CD4-positive, alpha-beta T cell treated with Interleukin-17A for 4 hours (primary cell): ENCODE results near the gene FGFR4.

Source experiments
- DNase-seq: peaks from one replicate; pipeline ENCODE4 v3.0.0-alpha.2; 2020; ENCODE audit warnings: mixed read lengths

Gene FGFR4

DNA sequence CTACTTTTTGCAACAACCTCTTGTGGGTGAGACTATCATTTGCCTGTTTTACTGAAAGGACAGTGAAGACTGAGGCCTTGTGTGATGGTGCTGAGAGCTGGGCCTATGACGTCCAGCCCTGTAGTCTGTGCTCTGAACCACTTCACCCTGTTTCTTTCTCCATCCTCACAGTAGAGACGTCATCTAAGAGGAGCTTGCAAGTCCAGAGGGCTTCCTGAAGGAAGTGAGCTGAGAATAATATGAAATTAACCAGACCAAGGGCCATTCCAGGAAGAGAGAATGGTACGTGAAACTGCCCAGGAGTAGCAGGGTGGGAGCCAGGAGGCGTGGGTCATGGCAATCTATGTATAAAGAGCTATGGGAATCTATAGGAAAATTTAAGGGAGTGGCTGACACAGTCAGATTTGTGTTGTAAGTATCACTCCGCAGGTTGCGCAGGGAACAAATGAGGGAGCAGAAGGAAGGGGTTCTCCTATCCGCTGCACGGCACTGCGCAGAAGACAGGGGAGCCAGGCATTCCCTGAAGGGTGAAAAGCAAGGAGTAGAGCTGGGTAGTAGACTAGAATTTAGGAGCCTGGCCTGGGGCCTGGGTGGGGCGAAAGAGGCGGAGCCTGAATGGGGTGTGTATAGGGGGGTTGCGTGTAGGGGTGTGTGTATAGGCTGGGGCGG is 596 bp upstream of the FGFR4 start:
- no peak for DNase-seq

DNA sequence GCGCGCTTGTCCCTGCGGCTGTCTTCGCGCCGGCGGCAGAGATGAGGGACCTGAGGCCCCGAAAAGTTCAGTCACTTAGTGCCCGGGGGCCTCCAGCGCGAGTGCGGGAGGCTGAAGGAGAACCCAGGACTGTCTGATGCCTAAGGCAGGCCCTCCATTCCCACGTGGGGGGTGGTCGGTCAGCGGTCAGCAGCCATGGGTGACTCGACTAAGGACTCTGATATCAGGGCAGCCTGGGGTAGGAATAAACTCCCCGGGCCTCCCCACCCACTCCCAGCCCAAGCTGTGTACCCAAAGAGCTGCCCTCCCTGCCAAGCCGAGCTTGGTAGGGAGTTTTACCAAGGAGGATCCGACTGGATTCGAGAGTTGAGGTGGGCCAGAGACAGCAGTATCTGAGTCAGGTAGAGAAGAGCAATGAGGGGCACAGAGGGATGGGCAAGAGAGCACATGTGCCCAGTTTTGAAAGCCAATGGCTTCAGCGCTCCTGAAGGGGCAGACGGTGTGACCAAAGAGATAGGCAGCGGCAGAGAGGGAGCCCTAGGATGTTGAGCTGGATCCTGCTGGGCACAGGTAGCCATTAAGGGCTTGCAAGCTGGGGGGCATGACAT is 787 bp downstream of the FGFR4 start:
- no peak for DNase-seq

DNA sequence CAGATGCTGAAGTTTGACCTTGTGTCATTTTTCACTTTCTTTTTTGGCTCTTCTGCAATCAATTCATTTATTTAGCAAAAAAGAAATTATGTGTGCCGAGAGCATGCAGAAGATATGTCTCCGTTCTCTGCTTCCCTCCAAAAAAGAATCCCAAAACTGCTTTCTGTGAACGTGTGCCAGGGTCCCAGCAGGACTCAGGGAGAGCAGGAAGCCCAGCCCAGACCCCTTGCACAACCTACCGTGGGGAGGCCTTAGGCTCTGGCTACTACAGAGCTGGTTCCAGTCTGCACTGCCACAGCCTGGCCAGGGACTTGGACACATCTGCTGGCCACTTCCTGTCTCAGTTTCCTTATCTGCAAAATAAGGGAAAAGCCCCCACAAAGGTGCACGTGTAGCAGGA is 2.4 kb downstream of the FGFR4 start:
- no peak for DNase-seq

DNA sequence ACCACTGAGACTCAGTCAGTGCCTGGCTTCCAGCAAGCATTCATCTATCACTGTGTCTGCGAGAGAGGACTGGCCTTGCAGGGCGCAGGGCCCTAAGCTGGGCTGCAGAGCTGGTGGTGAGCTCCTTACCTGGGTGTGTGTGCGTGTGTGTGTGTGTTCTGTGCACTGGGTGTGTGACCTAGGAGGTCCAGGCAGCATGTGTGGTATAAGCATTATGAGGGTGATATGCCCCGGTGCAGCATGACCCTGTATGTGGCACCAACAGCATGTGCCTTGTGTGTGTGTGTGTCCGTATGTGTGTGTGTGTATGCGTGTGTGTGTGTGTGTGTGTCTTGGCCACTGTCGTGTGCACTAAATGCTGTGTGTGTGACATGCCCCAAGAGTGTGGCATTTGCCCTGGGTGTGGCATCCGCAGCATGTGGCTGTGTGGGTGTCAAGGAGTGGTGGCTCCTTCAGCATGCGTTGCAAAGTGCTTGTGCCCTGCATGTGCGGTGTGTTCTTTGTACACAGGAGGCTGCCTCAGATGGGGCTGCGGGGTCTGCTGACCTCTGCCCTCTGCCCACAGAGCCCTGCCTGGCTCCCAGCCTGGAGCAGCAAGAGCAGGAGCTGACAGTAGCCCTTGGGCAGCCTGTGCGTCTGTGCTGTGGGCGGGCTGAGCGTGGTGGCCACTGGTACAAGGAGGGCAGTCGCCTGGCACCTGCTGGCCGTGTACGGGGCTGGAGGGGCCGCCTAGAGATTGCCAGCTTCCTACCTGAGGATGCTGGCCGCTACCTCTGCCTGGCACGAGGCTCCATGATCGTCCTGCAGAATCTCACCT is 3.3 kb downstream of the FGFR4 start:
- no peak for DNase-seq

DNA sequence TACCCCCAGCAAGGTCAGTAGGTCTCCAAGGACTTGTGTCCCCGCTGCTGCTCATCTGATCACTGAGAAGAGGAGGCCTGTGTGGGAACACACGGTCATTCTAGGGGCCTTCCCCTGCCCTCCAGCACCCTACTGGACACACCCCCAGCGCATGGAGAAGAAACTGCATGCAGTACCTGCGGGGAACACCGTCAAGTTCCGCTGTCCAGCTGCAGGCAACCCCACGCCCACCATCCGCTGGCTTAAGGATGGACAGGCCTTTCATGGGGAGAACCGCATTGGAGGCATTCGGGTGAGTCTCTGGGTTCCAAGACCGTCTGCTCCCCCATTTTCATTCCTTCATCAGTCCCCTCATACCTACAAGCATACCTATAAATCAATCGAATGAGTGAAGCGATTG is 4.1 kb downstream of the FGFR4 start:
- no peak for DNase-seq

DNA sequence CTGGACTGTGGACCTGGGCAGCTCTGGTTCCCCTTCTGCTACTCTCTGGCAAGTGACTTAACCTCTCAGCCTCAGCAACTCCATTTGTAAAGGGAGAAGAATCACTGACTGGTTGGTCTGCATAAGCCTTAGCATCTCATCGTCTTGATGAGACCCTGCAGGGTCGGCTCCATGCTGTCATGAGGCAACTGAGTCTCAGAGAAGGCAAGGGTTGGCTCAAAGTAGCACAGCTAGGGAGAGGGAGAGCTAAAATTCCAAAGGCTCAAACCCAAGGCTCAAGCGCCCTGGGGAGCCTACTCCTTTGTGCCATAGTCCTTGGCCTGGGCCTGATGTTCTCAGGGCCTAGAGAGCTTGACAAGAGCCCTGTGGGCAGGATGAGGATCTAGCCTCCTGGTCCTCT is 4.5 kb downstream of the FGFR4 start:
- DNase-seq: no peak

DNA sequence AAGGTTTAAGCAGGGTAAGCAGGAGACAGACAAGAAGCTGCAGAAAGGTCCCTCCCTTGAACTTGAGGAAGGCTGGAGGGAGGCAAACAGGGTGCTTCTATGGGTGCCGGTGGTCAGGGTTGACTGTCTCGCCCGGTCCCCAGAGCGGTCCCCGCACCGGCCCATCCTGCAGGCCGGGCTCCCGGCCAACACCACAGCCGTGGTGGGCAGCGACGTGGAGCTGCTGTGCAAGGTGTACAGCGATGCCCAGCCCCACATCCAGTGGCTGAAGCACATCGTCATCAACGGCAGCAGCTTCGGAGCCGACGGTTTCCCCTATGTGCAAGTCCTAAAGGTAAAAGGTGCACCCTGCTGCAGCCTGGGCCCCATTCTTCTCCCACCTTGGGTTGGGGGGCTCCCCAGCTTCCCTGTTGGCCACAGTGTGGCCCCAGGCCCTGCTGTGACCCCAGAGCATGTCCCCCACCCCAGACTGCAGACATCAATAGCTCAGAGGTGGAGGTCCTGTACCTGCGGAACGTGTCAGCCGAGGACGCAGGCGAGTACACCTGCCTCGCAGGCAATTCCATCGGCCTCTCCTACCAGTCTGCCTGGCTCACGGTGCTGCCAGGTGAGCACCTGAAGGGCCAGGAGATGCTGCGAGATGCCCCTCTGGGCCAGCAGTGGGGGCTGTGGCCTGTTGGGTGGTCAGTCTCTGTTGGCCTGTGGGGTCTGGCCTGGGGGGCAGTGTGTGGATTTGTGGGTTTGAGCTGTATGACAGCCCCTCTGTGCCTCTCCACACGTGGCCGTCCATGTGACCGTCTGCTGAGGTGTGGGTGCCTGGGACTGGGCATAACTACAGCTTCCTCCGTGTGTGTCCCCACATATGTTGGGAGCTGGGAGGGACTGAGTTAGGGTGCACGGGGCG is 5.7 kb downstream of the FGFR4 start:
- DNase-seq: no peak

DNA sequence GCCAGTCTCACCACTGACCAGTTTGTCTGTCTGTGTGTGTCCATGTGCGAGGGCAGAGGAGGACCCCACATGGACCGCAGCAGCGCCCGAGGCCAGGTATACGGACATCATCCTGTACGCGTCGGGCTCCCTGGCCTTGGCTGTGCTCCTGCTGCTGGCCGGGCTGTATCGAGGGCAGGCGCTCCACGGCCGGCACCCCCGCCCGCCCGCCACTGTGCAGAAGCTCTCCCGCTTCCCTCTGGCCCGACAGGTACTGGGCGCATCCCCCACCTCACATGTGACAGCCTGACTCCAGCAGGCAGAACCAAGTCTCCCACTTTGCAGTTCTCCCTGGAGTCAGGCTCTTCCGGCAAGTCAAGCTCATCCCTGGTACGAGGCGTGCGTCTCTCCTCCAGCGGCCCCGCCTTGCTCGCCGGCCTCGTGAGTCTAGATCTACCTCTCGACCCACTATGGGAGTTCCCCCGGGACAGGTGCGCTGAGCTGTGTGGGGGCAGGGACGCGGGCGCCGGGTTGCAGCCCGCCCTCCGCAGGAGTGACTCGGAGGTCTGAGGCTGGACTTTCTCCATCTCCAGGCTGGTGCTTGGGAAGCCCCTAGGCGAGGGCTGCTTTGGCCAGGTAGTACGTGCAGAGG is 6.5 kb downstream of the FGFR4 start:
- DNase-seq: no peak

DNA sequence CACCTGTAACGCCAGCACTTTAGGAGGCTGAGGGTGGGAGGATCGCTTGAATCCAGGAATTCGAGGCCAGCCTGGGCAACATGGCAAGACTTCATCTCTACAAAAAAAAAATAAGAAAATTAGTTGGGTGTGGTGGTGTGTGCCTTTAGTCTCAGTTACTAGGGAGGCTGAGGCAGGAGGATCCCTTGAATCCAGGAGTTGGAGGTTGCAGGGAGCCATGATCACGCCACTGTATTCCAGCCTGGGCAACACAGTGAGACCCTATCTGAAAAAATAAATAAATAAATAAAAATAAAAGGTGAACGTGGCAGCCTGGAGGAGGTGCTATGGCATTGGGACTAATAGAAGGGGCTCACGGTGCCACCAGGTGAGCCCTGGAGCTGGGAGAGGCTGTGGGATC is 7.1 kb downstream of the FGFR4 start:
- DNase-seq: no peak

DNA sequence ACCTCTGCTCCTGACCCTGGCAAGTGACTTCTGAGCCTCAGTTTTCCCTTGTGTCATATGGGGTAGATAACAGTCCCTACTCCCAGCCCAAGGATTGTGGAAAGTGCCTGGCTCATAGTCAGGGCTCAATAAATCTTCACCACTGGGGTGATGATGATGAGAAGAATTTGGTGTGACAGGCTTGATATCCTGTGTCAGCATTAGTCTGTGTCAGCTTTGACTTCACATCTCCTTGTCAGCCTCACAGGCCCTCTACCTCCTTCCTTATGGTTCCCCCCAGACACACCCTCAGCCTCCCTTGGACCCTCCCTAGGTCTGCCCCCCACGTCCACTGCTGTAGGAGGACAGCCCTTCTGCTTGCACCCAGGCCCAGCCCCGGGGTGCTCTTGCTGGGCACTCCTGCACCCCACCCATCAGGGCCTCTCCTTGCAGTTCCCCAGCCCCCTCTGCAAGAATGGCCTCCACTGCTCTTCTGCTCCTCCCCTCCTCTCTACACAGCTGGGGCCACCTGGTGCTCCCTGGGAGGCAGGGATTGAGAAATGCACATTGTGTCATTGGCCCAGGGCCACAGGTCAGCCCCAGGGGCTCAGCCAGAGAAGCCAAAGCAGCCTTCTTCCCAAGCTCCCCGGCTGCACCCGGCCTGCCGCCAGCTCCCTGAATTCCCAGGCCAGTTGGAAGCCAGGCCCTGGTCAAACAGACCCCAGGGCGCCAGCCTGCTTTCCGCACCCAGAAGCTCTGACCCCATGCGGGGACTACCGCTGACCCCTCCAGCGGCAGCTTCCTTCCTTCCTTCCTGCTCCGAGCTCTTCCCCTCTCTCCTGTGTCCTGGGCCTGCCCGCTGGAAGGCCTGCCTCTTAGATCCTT is 7.7 kb downstream of the FGFR4 start:
- DNase-seq: no peak

DNA sequence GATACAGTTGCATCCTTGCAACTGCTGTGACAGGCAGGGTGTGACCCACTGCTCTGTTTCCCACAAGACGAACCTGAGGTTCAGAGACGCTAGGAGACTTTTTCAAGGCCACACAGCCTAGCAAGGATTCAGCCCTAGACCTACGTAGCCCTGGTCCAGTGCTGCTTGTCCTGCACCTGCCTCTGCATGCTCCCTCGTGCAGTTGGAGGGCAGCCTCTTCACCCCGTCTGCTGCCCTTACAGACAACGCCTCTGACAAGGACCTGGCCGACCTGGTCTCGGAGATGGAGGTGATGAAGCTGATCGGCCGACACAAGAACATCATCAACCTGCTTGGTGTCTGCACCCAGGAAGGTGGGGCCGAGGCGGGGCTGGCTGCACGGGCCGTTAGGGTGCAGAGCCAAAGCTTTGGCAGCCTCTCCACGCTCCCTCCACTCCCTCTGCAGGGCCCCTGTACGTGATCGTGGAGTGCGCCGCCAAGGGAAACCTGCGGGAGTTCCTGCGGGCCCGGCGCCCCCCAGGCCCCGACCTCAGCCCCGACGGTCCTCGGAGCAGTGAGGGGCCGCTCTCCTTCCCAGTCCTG is 8.5 kb downstream of the FGFR4 start:
- DNase-seq: no peak

DNA sequence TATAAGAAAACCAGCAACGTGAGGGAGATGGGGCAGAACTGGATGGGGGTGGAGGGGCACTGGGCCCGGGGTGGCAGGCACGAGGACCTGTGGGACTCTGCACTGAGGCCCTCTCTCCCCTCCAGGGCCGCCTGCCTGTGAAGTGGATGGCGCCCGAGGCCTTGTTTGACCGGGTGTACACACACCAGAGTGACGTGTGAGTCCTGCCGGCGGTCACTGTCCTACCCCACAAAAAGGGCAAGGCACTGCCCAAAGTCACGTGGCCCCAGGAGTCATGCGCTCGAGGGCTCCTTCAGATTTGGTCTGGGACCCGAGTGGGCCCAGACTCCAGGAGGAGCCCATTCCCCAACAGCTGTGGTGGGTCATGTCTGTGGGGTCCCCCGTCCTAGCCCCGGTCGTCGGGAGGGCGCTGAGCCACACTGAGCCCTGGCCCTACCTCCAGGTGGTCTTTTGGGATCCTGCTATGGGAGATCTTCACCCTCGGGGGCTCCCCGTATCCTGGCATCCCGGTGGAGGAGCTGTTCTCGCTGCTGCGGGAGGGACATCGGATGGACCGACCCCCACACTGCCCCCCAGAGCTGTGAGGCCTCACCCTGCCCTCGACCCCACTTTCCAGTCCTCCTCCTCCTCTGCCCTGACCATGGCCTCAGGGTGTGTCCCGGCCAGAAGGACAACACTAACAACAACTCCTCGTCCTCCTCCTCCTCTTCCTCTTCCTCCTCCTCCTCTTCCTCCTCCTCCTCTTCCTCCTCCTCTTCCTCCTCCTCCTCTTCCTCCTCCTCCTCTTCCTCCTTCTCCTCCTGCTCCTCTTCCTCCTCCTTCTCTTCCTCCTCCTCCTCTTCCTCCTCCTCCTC is 9.7 kb downstream of the FGFR4 start:
- DNase-seq: no peak

DNA sequence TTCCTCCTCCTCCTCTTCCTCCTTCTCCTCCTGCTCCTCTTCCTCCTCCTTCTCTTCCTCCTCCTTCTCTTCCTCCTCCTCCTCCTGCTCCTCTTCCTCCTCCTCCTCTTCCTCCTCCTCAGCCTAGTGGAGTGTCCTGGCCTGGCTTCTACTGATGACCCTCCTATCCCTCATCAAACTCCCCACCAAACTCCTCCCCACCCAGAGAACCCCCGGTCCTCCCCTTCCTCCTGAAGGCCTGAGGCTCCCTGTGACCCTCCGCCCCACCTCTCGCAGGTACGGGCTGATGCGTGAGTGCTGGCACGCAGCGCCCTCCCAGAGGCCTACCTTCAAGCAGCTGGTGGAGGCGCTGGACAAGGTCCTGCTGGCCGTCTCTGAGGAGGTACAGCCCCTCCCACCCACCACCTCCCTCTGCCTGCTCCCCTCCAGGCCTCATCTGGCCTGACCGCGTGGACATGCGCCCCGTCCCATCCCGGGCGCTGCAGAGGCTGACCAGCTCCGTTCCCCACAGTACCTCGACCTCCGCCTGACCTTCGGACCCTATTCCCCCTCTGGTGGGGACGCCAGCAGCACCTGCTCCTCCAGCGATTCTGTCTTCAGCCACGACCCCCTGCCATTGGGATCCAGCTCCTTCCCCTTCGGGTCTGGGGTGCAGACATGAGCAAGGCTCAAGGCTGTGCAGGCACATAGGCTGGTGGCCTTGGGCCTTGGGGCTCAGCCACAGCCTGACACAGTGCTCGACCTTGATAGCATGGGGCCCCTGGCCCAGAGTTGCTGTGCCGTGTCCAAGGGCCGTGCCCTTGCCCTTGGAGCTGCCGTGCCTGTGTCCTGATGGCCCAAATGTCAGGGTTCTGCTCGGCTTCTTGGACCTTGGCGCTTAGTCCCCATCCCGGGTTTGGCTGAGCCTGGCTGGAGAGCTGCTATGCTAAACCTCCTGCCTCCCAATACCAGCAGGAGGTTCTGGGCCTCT is 10.6 kb downstream of the FGFR4 start:
- no peak for DNase-seq

DNA sequence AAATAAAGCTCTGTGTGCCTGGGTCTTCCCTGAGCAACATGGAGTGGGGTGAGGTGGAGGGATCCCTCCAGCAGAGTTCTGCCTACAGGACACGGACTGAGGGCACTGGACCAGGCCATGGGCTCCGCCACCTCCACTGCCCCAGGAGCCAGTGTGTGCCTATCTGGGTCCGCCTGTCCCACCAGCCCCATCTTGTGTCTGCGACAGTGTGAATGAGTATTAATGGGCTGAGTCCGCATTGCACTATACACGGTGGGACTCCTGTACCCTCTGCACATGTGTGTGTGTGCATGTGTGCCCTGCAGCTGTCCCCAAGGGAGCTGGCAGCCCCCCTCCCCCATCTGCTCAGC is 11.4 kb downstream of the FGFR4 start:
- no peak for DNase-seq

DNA sequence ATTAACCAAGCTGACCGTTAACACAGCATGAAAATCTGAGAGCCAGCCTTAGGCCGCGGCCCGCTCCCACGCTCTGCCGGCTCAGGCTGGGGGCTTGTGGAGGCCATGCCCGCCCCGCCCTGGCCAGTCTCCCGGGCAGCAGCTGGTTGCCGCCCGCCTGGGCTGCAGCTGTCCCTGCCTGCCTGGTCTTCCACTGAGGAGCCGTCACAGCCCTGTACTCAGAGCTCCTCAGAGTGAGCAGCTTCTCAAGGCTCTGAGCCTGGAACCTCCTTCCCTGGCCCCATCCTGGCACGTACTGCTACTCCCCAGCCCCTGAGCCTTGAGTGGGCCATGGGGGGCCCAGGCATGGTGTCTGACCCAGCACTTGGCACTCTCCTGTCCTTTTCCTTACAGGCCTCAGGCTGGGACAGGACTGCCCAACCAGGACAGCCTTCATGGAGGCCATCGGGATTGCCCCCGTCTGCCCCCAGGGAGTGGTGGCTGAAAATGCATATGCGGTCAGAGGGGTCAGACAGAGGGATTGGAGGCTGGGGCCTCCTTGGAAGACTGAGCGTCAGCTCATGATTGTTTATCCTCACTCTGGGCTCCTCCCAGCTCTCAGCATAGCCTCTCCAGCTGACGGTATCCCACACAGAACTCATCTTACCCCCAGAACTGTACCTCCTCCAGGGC is 11.9 kb downstream of the FGFR4 start:
- DNase-seq: no peak

DNA sequence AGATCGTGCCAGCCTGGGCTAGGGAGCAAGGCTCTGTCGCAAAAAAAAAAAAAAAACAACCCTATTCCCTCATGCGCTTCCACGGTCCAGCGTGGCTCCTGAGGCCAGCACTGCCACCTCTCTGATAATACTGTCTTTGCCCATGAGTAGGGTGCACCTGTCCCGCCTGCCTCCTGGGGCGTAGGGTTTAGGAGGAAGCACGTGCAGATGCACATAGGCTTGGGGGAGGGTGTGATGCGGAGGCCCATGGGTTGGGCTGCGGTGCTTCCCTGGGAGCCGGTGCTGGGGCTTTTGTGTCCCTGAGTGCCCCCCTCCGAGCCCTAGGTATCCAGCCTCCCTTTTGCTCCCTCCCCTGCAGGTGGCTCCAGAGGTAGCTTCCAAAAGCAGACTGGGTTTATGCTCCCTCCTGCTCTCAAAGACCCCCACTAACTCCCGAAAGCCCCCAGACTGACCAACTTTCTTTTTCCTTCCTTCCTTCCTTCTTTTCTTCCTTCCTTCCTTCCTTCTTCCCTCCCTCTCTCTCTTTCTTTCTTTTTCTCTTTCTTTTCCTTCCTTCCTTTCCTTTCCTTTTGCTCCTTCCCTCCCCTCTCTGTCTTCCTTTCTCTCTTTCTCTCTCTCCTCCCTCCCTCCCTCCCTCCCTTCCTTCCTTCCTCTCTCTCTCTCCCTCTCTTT is 12.8 kb downstream of the FGFR4 start:
- DNase-seq: no peak

DNA sequence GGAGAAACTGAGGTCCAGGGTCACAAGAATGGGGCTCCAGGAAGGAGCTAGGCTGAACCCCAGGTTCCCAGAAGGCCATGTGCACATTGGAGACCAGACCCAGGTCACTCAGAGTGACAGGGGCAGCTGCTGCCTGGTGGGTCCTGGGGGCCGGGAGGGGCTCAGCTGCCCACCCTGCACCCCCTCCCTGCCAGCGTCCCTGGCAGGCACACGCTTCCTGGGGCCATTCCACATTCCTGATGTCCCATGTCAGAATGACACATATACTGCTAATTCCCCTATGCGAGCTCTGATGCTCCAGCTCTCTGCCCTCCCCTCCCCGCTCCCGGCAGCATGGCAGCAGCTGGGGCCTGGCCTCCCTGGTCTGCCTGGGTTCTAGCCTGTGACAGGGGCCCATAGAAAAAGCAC is 14.0 kb downstream of the FGFR4 start:
- DNase-seq: no peak
